GM19452 (cell line): Measurements from ENCODE around the gene APMAP.

Experiments used
- ATAC-seq: cut with Tn5 transposase; IDR thresholded peaks from one replicate; pipeline ENCODE4 v1.9.1; 2021; ENCODE audit not compliant: unreplicated experiment

Gene APMAP

GRCh38 chr20:24969186-24970029, 23.1 kb downstream of the APMAP start:
- ATAC-seq: no peak

GRCh38 chr20:24968278-24968800, 24.2 kb downstream of the APMAP start:
- ATAC-seq: no peak

- ATAC-seq: no peak
These were observed 26.1 kb downstream of the APMAP start for GRCh38 chr20:24966317-24967012.

- ATAC-seq: no peak
These were observed 27.3 kb downstream of the APMAP start for GRCh38 chr20:24965065-24965919.

GRCh38 chr20:24964506-24964840, 28.1 kb downstream of the APMAP start:
- ATAC-seq: no peak

- no peak for ATAC-seq
These were observed 28.7 kb downstream of the APMAP start for GRCh38 chr20:24963672-24964505.

- ATAC-seq: no peak
These were observed 30.0 kb downstream of the APMAP start for GRCh38 chr20:24962510-24962909.

- ATAC-seq: no peak
These were observed 30.4 kb downstream of the APMAP start for GRCh38 chr20:24962182-24962492.

- no peak for ATAC-seq
These were observed 31.0 kb downstream of the APMAP start for GRCh38 chr20:24961384-24962181.

- no peak for ATAC-seq
These were observed 31.7 kb downstream of the APMAP start for GRCh38 chr20:24960861-24961260.

GRCh38 chr20:24960302-24960801, 32.2 kb downstream of the APMAP start:
- ATAC-seq: no peak

- no peak for ATAC-seq
These were observed 32.8 kb downstream of the APMAP start for GRCh38 chr20:24959591-24960301.

GRCh38 chr20:24958506-24959385, 33.8 kb downstream of the APMAP start:
- no peak for ATAC-seq

- ATAC-seq: no peak
These were observed 35.1 kb downstream of the APMAP start for GRCh38 chr20:24957326-24958016.

GRCh38 chr20:24956001-24956841, 36.3 kb downstream of the APMAP start:
- no peak for ATAC-seq

GRCh38 chr20:24955045-24955444, 37.5 kb downstream of the APMAP start:
- ATAC-seq: peak; percentile 85
